Retinal pigment epithelial cell (primary cell): ENCODE measurements around the gene ULK2.
"Not testable (repeated sequence)": the region's sequence is repeated elsewhere in the genome, so short reads cannot be mapped to it uniquely, and the experiment has no call there.

Experiments used
- DNase-seq: peaks from one replicate; pipeline ENCODE4 v3.0.0-alpha.2; 2010; ENCODE audit warnings: low read depth
- H3K4me3 ChIP-seq: 2 replicates; pipeline ENCODE4 v1.5.1; 2011; ENCODE audit warnings: mild to moderate bottlenecking, low read length, control low read depth, moderate library complexity
- CTCF ChIP-seq: conservative IDR thresholded peaks from 2 replicates; pipeline ENCODE4 v1.5.1; 2011; ENCODE audit warnings: low read depth, low read length, control low read depth, inconsistent platforms

The ULK2 gene

GRCh38 chr17:19904412-19904811 lies 36.7 kb upstream of the ULK2 start:
- TF ChIP-seq CTCF = no peak
- DNase-seq = no peak
- H3K4me3 ChIP-seq = no peak overlapping the region

- DNase-seq = no peak
- TF ChIP-seq CTCF = no peak
- H3K4me3 ChIP-seq = no peak overlapping the region
Measured at GRCh38 chr17:19900809-19901208, 33.1 kb upstream of the ULK2 start.

DNA sequence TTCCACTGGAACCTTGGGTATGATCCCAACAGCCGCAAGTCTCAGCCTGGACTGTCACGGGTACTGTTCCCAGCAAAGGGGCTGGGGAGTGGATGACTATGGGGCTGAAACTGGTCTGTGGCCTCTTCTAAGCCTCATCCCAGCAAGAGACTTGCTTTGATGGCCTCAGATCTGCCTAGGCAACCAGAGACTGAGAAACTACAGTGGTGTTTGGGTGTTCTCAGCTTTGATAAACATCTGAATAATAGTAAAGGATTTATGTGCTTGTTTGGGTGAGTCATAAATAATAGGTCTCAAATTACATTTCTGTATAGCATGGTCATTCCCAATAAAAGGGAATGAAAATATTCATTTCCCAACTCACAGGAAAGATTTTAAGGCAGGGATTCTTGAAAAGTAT lies 30.2 kb upstream of the ULK2 start:
- DNase-seq = peak; percentile 41
- no peak overlapping the region for H3K4me3 ChIP-seq
- no peak for TF ChIP-seq CTCF

DNA sequence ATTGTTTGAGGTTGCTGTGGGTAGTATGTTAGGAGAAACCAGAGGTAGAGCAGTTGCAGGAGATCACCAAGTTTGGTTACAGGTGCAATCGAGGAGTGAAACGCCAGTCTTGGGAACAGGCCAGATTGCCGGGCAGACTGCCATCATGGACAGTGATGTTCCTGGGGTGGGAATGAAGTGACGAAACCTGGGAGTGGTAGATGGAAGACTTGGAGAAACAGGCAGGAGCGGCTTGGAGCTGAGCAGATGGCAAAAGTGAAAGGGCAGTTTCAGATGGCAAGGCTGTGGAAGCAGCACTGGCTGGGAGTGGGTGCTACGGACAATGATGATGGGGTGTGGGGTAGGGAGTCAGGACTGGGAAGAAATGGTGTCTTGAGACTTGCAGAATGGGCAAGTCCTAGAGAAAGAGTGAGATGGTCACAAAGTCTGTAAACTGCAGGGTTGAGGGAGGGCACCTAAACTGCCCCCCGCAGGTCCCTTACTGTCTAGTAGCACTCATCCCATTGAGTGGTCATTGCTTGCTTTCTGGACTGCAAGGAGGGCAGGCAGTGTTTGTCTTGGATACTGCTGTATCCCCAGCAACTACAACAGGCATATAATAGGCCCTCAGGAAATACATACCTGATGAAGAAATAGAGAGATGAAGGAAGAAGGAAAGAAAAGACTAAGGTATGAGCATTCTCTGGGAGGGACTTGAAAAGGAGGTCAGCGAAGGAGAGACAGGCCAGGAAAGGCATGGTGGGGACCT lies 29.5 kb upstream of the ULK2 start:
- H3K4me3 ChIP-seq = no peak overlapping the region
- TF ChIP-seq CTCF = no peak
- DNase-seq = no peak

- no peak overlapping the region for H3K4me3 ChIP-seq
- DNase-seq = no peak
- no peak for TF ChIP-seq CTCF
Measured at GRCh38 chr17:19896679-19897078, 28.9 kb upstream of the ULK2 start.

DNA sequence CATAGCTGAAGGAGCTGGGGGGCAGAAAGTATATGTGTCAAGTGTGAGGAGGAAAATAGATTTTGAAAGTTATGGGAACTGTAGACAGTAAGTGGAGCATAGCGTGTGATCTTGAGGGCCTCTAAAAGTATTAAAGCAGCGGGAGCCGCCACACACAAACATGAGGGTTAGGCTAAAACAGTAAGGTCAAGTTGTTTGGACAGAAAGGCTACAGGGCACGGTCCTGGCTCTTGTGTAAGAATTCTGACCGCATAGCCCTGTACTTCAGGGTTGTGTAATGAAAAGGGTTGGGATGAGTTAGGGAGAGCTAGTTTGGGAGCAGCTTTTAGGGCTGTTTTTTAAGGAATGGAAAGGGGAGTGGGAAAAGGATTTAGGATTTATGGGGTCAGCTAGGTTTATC lies 22.8 kb upstream of the ULK2 start:
- not testable (repeated sequence) for H3K4me3 ChIP-seq, DNase-seq

GRCh38 chr17:19890001-19890400 lies 22.3 kb upstream of the ULK2 start:
- not testable (repeated sequence) for H3K4me3 ChIP-seq, DNase-seq

GRCh38 chr17:19886116-19886515 lies 18.4 kb upstream of the ULK2 start:
- H3K4me3 ChIP-seq = no peak overlapping the region
- DNase-seq = no peak
- TF ChIP-seq CTCF = no peak
